Endothelial cell of umbilical vein (primary cell): Measurements from ENCODE around the gene STK11IP.

Experiments used
- EZH2 ChIP-seq: IDR thresholded peaks from 2 replicates; pipeline ENCODE4 v1.6.1; 2012; ENCODE audit warnings: borderline replicate concordance, low read depth, mild to moderate bottlenecking, moderate library complexity, low read length, inconsistent platforms; ENCODE audit not compliant: severe bottlenecking
- GATA2 ChIP-seq: IDR thresholded peaks from 2 replicates; pipeline ENCODE4 v1.7.0; 2011; ENCODE audit warnings: low read depth, mild to moderate bottlenecking, moderate library complexity, mixed read lengths, low read length; ENCODE audit not compliant: insufficient read length, insufficient read depth
- JUN ChIP-seq: IDR thresholded peaks from 2 replicates; pipeline ENCODE4 v1.6.1; 2011; ENCODE audit warnings: borderline replicate concordance, low read depth; ENCODE audit not compliant: insufficient read length, insufficient read depth
- MAX ChIP-seq: IDR thresholded peaks from 2 replicates; pipeline ENCODE4 v1.6.1; 2011; ENCODE audit not compliant: insufficient read depth, insufficient read length
- MYC ChIP-seq: IDR thresholded peaks from one replicate; pipeline ENCODE4 v1.6.1; 2011; ENCODE audit warnings: mild to moderate bottlenecking, low read depth, low read length
- POLR2A ChIP-seq: IDR thresholded peaks from 2 replicates; pipeline ENCODE4 v1.6.1; 2012; ENCODE audit warnings: low read depth, mild to moderate bottlenecking, control low read depth, low read length
- POLR2AphosphoS5 ChIP-seq: IDR thresholded peaks from 2 replicates; pipeline ENCODE4 v1.6.1; 2012; ENCODE audit warnings: low read depth, mild to moderate bottlenecking, control low read depth, low read length, moderate library complexity; ENCODE audit not compliant: insufficient read depth
- TF ChIP-seq, protein P1 (sequence below), 2 donors: IDR thresholded peaks; 1 replicate in 1 of 2; 2 replicates in 1 of 2; pipeline ENCODE4 v1.5.1; 2011; ENCODE audit warnings: low read length in 2 of 2, mild to moderate bottlenecking in 2 of 2, moderate library complexity in 2 of 2, control low read depth in 1 of 2, inconsistent platforms in 1 of 2, low read depth in 1 of 2; ENCODE audit not compliant: insufficient read depth in 1 of 2; ENCODE audit errors: extremely low read depth in 1 of 2

GRCh38 chr2:219664041-219664440 is 66.4 kb downstream of the STK11IP start:
- TF ChIP-seq POLR2A (no peak), JUN (no peak), EZH2 (no peak), POLR2AphosphoS5 (no peak), GATA2 (no peak), MAX (no peak), MYC (no peak)
- TF ChIP-seq, protein P1, sequence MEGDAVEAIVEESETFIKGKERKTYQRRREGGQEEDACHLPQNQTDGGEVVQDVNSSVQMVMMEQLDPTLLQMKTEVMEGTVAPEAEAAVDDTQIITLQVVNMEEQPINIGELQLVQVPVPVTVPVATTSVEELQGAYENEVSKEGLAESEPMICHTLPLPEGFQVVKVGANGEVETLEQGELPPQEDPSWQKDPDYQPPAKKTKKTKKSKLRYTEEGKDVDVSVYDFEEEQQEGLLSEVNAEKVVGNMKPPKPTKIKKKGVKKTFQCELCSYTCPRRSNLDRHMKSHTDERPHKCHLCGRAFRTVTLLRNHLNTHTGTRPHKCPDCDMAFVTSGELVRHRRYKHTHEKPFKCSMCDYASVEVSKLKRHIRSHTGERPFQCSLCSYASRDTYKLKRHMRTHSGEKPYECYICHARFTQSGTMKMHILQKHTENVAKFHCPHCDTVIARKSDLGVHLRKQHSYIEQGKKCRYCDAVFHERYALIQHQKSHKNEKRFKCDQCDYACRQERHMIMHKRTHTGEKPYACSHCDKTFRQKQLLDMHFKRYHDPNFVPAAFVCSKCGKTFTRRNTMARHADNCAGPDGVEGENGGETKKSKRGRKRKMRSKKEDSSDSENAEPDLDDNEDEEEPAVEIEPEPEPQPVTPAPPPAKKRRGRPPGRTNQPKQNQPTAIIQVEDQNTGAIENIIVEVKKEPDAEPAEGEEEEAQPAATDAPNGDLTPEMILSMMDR (IDR thresholded peaks at IDR 0.05; ENCODE audit: extremely low read depth in 1 of 2, insufficient read depth in 1 of 2, low read depth in 1 of 2, low read length in 2 of 2), result no peak
